BLaER1 (cell line): ENCODE measurements around the gene ERMARD.
A peak's percentile ranks its signal among the peaks of the same experiment; 100 is the strongest.

Source experiments
- H3K27ac ChIP-seq: shearing (Covaris generic); formaldehyde crosslinking; 2 replicates; pipeline ENCODE4 v1.8.1; 2022
- H3K27me3 ChIP-seq: shearing (Covaris generic); formaldehyde crosslinking; 2 replicates; pipeline ENCODE4 v1.8.1; 2022
- H3K36me3 ChIP-seq: shearing (Covaris generic); formaldehyde crosslinking; 2 replicates; pipeline ENCODE4 v1.8.1; 2022
- H3K4me1 ChIP-seq: shearing (Covaris generic); formaldehyde crosslinking; 2 replicates; pipeline ENCODE4 v1.8.1; 2022
- H3K4me2 ChIP-seq: shearing (Covaris generic); formaldehyde crosslinking; 2 replicates; pipeline ENCODE4 v1.8.1; 2022
- H3K4me3 ChIP-seq: shearing (Covaris generic); formaldehyde crosslinking; 2 replicates; pipeline ENCODE4 v1.8.1; 2022
- H3K9ac ChIP-seq: shearing (Covaris generic); formaldehyde crosslinking; 2 replicates; pipeline ENCODE4 v1.8.1; 2022
- H3K9me3 ChIP-seq: shearing (Covaris generic); formaldehyde crosslinking; 2 replicates; pipeline ENCODE4 v1.8.1; 2022
- H4K20me1 ChIP-seq: shearing (Covaris generic); formaldehyde crosslinking; 2 replicates; pipeline ENCODE4 v1.8.1; 2022
- Cebpa-rat ChIP-seq: shearing (Covaris generic); IDR thresholded peaks from 2 replicates; pipeline ENCODE4 v1.8.1; 2022

Gene ERMARD

DNA sequence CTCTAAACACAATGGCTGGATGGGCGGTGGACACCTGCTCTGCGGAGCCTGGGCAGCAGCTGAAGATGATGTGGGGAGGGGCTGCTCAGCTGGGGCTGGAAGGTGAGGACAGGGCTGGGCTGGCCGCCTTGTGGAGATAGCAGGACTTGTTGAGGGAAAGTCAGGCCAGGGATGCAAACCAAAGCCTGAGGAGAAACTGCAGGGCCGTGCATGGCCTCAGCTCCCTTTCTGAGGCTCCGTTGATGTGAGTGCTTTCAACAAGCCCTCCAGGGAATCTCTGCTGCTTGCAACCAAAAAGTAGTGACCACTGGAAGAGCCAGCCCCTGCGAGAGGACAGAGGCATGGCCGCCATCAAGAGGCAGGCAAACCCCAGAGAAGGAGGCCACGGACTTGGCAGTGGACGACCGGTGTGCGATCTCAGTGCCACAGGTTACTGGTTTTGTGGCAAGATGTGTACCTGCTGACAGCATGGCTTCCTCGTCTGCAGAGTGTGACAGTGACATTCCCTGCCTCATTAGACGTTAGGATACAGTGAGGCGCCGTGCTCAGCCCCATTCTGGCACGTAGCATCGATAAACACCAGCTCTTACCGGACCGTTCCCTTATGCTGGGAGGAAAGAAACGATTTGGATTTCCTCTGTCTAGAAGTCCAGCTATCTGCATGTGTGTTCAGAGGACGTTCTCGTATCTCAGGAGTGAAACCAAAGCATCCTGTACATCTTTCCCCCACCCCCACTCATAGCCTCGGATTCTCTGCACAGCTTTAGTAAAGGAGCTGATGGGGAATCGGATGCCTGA, 37.9 kb downstream of the ERMARD start:
- H3K9me3 ChIP-seq: no peaks in the 10 kb centered on the region
- peaks cover 58% of the 10 kb centered on the region for H3K27me3 ChIP-seq
- H3K4me2 ChIP-seq: no peak overlapping the region
- no peak overlapping the region for H3K4me3 ChIP-seq
- H3K27ac ChIP-seq: no peak overlapping the region
- peaks cover 9% of the 10 kb centered on the region; the same call in 1 of the 2 replicates for H3K4me1 ChIP-seq
- peaks cover 7% of the 10 kb centered on the region; the same call in 1 of the 2 replicates for H3K36me3 ChIP-seq
- TF ChIP-seq Cebpa-rat: no peak
- H4K20me1 ChIP-seq: peaks cover 48% of the 10 kb centered on the region
- H3K9ac ChIP-seq: no peak overlapping the region

DNA sequence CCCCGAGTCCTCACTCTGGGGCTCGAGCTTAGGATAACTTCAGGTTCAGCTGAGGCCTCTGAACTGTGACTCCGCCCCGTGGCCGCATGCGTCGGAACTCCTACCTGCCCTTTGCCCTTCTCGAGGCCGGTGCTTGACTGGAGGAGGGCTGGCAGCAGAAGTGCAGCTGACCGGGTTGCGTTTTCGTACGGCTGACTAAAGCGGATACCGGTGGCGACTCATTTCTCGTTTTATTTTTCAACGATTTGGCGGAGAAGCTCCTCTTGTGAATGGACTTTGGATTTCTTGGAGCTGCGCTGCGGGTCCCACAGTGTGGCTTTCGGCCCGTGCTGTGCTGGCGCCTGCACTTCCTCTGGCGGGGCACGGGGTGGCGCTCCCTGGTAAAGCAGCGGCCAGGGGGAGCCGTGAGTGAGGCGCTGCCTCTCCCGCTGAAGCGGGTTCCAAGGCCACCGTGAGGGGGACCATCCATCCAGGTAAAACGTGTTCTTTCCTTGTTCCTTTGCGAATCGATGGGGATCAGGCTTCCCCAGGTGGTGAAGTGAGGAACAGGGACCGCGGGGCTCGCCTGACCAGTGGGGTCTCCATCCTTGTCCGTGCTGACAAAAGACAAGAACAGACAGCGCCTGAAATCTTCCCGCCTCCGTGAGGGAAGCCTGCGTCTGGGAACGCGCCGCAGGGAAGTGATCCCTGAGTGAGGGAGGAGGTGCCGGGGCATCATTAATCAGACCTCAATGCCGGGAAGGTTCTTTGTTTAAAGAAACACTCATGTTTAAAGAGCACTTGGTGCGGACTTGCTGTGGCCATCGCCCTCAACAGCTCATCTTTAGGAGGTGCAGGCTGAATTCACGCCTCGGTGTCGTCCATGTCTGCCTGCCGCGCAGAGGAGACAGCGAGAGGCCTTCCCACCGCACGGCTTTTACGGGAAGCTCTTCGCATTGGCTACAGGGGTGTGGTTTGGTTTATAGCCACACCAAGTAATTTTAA, 38.8 kb downstream of the ERMARD start:
- Histone ChIP-seq H3K4me2 (peak overlapping the region; percentile 67), H3K9me3 (no peaks in the 10 kb centered on the region), H3K36me3 (no peaks in the 10 kb centered on the region; the same call in 1 of the 2 replicates), H3K4me3 (peak overlapping the region; percentile 40; the same call in 1 of the 2 replicates), H4K20me1 (peaks cover 57% of the 10 kb centered on the region), H3K27me3 (peaks cover 67% of the 10 kb centered on the region), H3K4me1 (peaks cover 9% of the 10 kb centered on the region; the same call in 1 of the 2 replicates), H3K27ac (no peak overlapping the region), H3K9ac (no peak overlapping the region)
- TF ChIP-seq Cebpa-rat: no peak

DNA sequence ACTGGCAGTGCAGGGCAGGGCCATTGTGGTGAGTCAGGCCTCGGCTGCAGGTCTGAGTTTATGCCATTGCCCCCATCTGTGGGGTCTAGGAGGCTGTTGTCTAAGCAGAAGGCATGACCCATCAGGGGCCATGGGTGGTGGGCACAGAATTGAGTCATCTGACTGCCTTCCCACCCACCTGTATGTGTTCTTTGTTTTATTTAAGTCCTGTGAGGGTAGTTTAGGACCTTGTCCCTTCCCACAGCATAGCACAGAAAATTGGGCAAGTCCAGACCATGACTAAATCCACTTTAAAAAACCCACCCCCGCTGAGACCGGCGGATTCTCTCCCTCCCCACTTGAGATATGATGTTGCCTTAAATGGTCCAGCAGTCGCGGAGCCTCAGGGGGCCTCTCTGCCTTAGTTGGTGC, 40.3 kb downstream of the ERMARD start:
- no peak for TF ChIP-seq Cebpa-rat
- Histone ChIP-seq H3K27ac (no peak overlapping the region), H3K9ac (no peak overlapping the region), H4K20me1 (peaks cover 58% of the 10 kb centered on the region), H3K9me3 (no peaks in the 10 kb centered on the region), H3K27me3 (peaks cover 82% of the 10 kb centered on the region), H3K4me1 (peaks cover 9% of the 10 kb centered on the region; the same call in 1 of the 2 replicates), H3K4me2 (no peak overlapping the region), H3K36me3 (no peaks in the 10 kb centered on the region), H3K4me3 (no peak overlapping the region)

DNA sequence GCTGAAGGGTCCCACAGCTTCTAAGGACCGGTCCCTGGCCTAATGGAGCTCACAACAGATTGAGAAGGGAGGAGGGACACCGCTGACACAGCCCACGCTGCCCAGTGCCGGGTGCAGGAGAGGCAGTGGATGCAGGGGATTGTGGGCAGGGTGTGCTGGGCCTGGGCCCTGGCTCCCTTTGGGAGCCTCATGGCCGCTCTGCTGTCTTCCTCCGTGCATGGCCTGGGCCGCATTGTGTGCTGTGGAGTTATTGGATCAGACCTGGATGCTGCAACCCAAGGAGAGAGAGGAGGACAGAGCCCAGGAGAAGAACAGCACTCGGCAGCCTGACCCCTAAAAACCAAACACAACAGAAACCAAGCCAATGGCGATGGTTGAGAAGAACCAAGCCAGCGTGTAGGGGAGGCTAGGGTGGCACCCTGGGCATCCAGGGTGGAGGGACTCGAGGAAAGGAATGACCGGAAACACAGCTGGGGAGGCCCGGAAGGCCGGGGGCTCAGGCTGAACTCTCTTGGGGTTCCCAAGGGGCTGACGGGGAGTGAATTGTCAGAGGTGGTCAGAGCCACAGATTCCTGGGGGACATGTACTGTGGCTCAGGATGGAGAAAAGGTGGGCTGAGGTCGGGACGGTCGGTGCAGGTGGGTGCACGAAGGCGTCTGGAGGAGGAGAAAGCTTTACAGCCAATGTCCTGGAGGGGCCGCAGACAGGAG, 41.0 kb downstream of the ERMARD start:
- no peak overlapping the region for H3K4me2 ChIP-seq
- no peak overlapping the region for H3K9ac ChIP-seq
- H3K27me3 ChIP-seq: peaks cover 87% of the 10 kb centered on the region
- TF ChIP-seq Cebpa-rat: no peak
- peaks cover 58% of the 10 kb centered on the region for H4K20me1 ChIP-seq
- no peaks in the 10 kb centered on the region for H3K36me3 ChIP-seq
- H3K4me1 ChIP-seq: peaks cover 9% of the 10 kb centered on the region; the same call in 1 of the 2 replicates
- H3K27ac ChIP-seq: no peak overlapping the region
- no peak overlapping the region for H3K4me3 ChIP-seq
- H3K9me3 ChIP-seq: no peaks in the 10 kb centered on the region

DNA sequence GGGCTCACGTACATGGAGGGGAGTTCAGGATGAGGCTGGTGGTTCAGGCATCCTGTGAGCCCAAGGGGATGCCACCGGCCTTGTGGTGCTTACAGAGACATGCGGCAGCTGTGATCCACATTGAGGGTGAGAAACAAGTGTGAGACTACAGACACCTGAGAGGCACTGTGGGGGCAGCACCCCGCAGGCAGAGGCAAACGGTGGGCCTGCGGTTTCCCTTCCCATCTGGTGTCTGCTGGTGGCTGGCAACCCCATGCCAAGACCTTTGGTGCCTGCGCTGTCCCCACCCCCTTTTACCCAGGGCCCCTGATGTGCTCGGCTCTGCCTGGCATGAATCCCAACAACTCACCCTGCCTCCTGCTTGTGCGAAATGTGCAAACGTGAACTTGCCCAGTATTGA, 42.0 kb downstream of the ERMARD start:
- no peak overlapping the region for H3K27ac ChIP-seq
- H3K4me3 ChIP-seq: no peak overlapping the region
- peaks cover 93% of the 10 kb centered on the region for H3K27me3 ChIP-seq
- TF ChIP-seq Cebpa-rat: no peak
- no peak overlapping the region for H3K4me2 ChIP-seq
- H3K9ac ChIP-seq: no peak overlapping the region
- H3K36me3 ChIP-seq: no peaks in the 10 kb centered on the region
- H4K20me1 ChIP-seq: peaks cover 61% of the 10 kb centered on the region
- no peaks in the 10 kb centered on the region for H3K9me3 ChIP-seq
- H3K4me1 ChIP-seq: peaks cover 9% of the 10 kb centered on the region; the same call in 1 of the 2 replicates

DNA sequence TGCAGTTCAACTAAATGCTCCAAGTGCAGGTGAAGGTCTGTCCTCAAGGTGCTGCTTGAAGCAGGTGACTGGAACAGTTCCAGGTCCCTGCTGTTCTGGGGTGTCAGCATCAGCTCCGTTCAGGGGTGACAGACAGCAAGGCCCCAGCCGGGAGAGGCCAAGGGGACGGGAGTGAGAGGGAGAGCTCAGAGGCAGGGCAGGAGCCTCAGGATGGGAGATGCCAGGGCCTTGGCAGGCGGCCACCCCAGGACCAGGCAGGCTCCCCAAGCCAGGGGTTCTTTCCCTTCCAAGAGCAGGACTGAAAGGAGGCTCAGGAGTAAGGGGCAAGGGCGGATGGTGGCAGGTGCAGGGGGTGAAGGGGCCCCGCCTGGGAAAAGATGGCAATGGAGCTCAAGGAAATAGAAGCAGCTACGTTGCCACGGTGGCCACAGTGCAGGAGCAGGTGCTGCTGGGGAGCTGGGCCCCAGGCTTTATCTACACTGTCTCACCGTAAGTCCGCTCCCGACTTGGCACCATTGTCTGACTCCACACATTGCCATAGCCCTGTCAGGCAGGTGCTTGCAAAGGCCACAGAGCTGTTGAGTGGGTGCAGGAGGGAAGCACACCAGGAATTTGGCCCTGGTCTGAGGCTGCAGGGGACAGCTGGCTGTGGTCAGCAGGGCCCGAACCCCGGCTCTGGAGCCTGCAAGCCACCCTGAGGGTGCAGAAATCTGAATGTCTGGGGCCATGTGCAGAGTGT, 43.1 kb downstream of the ERMARD start:
- no peak overlapping the region for H3K9ac ChIP-seq
- H4K20me1 ChIP-seq: peaks cover 63% of the 10 kb centered on the region
- H3K4me1 ChIP-seq: peaks cover 9% of the 10 kb centered on the region; the same call in 1 of the 2 replicates
- no peak overlapping the region for H3K27ac ChIP-seq
- peaks cover 97% of the 10 kb centered on the region for H3K27me3 ChIP-seq
- no peak for TF ChIP-seq Cebpa-rat
- H3K9me3 ChIP-seq: no peaks in the 10 kb centered on the region
- H3K4me2 ChIP-seq: no peak overlapping the region
- no peak overlapping the region for H3K4me3 ChIP-seq
- H3K36me3 ChIP-seq: no peaks in the 10 kb centered on the region

DNA sequence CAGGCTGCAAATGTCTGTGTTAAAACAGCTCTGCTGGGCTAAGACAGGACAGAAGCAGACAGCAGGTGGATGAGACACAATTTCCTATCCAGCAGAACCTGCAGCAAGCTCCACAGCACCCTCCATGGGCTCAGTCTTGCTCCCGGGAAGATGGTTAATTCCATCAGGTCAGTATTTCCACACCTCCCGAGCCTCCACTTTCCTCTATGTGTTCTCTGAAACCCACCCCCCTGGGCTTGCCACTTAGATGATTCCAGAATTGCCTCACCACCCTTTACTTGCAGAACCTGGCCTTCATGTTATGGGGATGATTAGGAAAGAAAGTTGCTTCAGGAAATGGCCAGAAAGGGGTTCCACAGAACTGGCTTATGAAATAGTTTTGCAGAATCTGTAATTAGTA, 43.8 kb downstream of the ERMARD start:
- no peak overlapping the region for H3K9ac ChIP-seq
- peaks cover 97% of the 10 kb centered on the region for H3K27me3 ChIP-seq
- H3K4me3 ChIP-seq: no peak overlapping the region
- TF ChIP-seq Cebpa-rat: no peak
- no peaks in the 10 kb centered on the region for H3K36me3 ChIP-seq
- H3K9me3 ChIP-seq: no peaks in the 10 kb centered on the region
- H3K4me1 ChIP-seq: peaks cover 8% of the 10 kb centered on the region; the same call in 1 of the 2 replicates
- peaks cover 68% of the 10 kb centered on the region for H4K20me1 ChIP-seq
- H3K4me2 ChIP-seq: no peak overlapping the region
- H3K27ac ChIP-seq: no peak overlapping the region

DNA sequence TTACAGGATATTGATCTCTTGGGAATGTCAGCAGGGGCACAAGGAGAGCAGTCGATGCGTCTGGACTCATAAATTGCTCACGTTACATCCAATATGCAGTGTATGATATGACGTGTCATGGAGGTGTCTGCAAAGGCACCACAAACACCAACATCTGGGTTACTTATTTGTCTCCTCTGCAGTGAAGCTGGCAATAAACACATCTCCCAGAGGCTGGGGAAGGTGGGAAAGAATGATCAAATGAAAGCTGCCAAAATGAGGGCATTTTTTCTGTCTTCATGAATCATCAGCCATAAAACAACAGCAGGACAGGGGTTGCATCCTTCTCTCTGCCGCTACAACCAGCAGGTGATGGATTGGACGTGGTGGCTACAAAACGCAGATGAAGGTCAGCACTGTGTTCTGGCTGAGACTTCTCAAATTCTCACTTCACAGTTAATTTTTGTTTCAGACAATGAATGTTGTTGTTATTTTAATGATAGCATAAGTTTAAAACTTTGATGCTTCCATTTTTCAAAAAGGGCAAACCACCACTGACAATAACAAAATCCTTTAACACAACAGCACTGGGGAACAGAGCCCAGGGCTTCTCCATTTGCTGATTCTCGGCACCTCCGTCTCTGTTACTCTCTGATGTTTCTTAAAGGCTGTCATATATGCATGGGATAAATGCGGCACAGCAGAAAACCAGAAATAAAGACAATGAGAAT, 47.5 kb downstream of the ERMARD start:
- Histone ChIP-seq H3K36me3 (no peaks in the 10 kb centered on the region), H3K27ac (no peak overlapping the region), H3K4me1 (peaks cover 15% of the 10 kb centered on the region), H3K27me3 (peaks cover 95% of the 10 kb centered on the region), H3K4me3 (no peak overlapping the region), H3K9ac (no peak overlapping the region), H3K9me3 (no peaks in the 10 kb centered on the region), H4K20me1 (peaks cover 68% of the 10 kb centered on the region), H3K4me2 (no peak overlapping the region)
- TF ChIP-seq Cebpa-rat: no peak
